ENCODE measurements around the gene APBB1IP.

APBB1IP gene

GRCh38 chr10:26507441-26507840 is 69.3 kb downstream of the APBB1IP start:
- DNase-seq (ENCODE audit: low read depth in 2 of 2) = no peak

GRCh38 chr10:26508016-26508415 is 69.9 kb downstream of the APBB1IP start:
- no peak for DNase-seq (ENCODE audit: low read depth in 2 of 2)

DNA sequence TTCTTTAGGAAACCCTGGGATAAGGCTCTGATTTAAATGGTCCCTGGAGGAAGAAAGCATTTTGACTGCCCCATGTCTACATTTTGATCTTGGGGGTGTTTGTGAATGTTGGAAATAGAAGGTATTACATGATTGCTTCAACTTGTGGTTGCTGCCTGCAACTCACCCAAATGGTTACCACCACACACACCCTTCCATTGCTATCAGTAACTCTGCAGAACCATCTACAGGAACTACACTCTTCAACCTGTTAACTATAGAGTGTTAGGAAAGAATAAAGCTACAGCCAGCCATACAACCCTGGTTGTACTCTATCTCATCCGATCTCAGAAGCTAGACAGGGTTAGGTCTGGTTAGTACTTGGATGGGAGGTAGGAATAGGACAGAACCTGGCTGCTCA is 71.2 kb downstream of the APBB1IP start:
- no peak for DNase-seq (ENCODE audit: low read depth in 2 of 2)

GRCh38 chr10:26513101-26513500 is 75.0 kb downstream of the APBB1IP start:
- DNase-seq (ENCODE audit: low read depth in 2 of 2) = no peak

DNA sequence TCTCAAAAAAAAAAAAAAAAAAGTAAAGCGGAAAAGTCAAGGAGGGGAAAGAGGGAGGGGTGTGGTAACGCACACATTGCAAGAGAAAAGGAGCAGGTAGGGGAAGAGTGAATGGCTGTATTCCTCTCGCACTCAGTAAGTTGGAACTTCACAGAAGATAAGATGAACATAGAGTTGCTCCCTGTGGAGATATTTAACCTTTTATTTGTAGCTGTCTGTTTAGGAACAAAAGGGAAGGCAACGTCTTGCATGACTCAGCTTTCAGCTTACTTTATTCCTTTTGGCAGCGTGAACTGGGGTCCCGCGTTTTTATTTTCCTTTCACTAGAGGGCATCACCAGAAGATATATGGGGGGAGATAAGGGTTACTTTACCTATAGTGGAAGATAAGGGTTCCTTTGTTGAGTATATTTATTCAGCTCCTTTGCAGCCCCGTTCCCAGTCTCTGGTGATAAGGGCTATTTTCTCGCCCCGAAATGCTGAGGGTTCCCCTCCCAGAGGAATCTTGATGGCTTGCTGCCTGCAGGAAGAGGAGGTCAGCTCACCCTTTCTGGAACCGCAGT is 78.5 kb downstream of the APBB1IP start:
- no peak for DNase-seq (ENCODE audit: low read depth in 2 of 2)

- DNase-seq (ENCODE audit: low read depth in 2 of 2) = no peak
Observed at GRCh38 chr10:26517141-26517867, 79.2 kb downstream of the APBB1IP start.

DNA sequence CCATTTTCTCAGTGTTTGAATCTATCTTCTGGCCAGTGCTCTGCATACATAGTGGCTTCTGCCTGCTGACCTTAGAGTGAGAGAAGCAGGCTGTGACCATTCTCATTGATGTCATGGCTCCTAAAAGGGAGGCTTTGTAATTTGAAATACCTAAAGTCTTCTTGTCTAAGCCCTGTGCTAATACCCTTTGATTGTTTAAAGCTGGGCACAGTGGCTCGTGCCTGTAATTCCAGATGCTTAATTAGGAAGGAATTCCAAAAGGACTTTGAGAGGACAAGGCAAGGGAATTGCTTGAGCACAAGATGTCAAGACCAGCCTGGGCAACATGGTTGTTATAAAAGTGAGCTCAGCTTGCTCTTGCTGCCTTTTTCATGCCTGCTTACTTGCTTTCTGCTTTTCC is 81.7 kb downstream of the APBB1IP start:
- no peak for DNase-seq (ENCODE audit: low read depth in 2 of 2)

GRCh38 chr10:26520575-26520974 is 82.4 kb downstream of the APBB1IP start:
- no peak for DNase-seq (ENCODE audit: low read depth in 2 of 2)

DNA sequence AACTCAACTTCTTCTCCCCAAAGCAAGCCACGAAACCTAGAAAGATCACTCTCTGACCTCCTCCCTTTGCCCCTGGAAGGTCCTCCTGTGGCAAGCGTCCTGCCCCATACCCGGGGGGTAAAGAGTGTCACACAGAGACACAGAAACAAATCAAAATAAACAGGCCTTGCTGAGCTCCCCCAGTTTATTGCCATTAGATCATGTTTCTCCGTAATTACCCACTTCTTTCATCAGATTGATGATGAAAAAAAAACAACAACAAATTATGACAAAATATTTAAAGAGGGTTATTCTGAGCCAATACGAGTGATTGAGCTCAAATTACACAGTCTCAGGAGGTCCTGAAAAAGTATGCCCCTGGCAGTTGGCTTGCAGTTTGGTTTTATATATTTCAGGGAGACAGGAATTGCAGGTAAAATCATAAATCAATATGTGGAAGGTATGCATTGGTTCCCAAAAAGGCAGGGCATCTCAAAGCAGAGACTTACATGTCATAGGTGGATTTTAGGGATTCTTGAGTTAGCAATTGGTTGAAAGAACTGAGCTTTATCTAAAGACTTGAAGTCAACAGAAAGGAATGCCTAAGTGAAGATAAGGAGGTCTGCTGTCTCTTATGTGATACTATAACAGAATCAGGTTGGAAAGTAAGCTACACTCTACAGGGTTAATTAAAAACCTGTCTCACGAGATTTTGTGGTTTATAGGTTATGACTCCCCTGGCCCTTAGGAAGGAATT is 86.2 kb downstream of the APBB1IP start:
- DNase-seq (ENCODE audit: low read depth in 2 of 2) = no peak

- no peak for DNase-seq (ENCODE audit: low read depth in 2 of 2)
Observed at GRCh38 chr10:26525586-26525985, 87.4 kb downstream of the APBB1IP start.

GRCh38 chr10:26527018-26527417 is 88.9 kb downstream of the APBB1IP start:
- DNase-seq (ENCODE audit: low read depth in 2 of 2) = no peak

DNA sequence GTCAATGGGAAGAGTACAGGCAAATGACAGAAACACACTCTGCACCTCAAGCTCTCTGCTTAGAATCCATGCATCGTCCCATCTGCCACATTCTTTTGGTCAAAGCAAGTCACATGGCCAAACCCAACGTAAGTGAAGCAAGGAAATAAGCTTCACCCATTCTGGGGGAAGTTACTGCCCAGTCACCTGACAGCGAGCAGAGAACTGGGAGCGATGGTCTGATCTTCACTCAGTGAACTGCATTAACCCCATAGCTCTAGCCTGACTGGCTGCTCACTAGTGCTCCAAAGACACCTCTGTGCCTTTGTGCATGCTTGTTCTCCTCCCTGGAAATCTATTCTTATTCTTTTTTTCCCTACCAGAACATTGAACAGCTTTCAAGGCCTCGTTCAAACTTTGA is 89.9 kb downstream of the APBB1IP start:
- no peak for DNase-seq (ENCODE audit: low read depth in 2 of 2)

GRCh38 chr10:26528715-26529393 is 90.7 kb downstream of the APBB1IP start:
- no peak for DNase-seq (ENCODE audit: low read depth in 2 of 2)

- no peak for DNase-seq (ENCODE audit: low read depth in 2 of 2)
Observed at GRCh38 chr10:26534384-26534783, 96.2 kb downstream of the APBB1IP start.

- DNase-seq (ENCODE audit: low read depth in 2 of 2) = no peak
Observed at GRCh38 chr10:26540601-26541000, 102.5 kb downstream of the APBB1IP start.

DNA sequence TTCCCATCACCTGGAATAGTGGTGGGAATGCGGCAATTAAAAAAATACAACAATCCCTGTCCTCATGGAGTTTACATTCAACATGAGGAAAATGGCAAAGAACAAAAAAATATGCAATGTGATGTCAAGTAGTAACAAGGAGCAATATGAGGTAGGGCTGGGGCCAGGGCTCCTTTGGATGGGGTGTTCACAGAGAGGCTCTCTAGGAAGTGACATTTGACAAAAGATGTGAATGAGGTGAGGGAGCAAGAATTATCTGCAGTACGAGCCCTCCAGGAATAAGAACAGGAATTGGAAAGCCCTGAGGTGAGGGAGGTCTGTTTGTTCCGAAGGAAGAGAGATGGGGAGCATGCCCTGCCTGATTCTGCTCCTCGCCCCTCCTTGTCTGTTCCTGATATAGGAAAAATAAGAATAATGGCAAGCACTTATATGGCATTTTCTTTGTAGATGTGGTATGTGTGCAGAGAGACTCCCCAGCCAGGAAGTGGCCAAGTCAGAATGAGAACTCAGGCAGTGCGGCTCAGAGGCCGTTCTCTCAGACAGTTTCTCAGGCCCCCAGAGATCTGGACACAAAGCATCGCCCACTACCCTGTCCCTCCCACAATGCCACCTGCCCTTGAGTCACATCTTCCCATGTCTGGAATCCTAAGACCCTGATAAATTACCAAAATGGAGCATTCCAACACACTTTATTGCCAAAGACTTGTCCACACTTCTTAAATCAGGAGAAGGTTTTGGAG is 105.6 kb downstream of the APBB1IP start:
- no peak for DNase-seq (ENCODE audit: low read depth in 2 of 2)

- DNase-seq (ENCODE audit: low read depth in 2 of 2) = no peak
Observed at GRCh38 chr10:26544932-26545331, 106.8 kb downstream of the APBB1IP start.

- DNase-seq (ENCODE audit: low read depth in 2 of 2) = no peak
Observed at GRCh38 chr10:26550774-26551526, 112.8 kb downstream of the APBB1IP start.

DNA sequence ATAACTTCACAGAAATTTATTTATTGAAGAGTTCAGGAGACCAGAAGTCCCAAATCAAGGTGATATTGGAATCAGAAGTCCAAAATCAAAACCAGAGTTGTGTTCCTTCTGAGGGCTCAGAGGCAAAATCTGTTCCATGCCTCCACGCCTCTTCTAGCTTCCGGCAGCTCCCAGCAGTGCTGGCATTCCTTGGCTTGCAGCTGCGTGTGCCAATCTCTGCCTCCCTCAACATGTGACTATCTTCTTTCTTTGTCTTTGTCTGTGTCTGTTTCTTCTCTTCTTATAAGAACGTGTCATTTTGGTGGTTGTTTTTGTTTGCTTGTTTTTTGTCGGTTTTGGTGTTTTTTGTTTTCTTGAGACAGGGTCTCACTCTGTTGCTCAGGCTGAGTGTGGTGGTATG is 116.1 kb downstream of the APBB1IP start:
- DNase-seq (ENCODE audit: low read depth in 2 of 2) = no peak

GRCh38 chr10:26555719-26556368 is 117.7 kb downstream of the APBB1IP start:
- no peak for DNase-seq (ENCODE audit: low read depth in 2 of 2)
